ENCODE data around the gene DNAJC11.

The DNAJC11 gene

DNA sequence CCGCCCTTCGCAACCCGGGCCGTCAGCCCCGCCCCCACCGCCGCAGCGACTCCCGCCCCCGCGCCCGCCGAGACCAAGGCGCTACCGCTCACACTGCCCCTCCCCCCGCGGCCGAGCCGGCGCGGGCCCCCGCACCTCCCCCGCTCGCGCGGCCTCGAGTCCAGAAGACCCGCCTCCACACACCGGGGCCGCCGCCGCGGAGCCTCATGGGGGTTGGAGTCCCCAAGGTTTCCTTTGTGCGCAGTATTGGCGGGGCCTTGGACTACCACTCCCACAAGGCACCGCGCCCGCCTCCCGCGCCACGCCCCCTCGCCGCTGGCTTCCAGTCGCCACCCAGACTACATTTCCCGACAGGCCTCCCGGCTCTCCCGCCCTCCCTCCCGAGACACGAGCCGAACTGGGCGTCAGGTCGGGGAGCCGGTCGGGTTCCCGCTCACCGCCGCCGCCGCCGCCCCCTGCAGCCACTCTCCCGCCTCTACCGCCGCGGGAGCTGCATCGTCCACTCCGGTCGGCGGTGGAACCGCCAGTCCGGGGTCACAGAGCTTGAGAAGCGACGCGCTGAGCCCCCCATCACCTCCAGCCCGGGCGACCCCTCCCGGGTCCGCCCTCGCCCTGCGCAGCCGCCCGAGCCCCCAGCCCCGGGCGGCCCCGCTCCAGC, 88.1 kb downstream of the DNAJC11 start, which contains the start of gene PHF13:
TSS of gene PHF13 (plus strand) at position 371 of the 658 bp plus-strand sequence. CDS start 336 bp downstream, outside the sequence.
- Histone ChIP-seq H3K4me2 (ENCODE audit: insufficient read depth, low read length, poor library complexity, severe bottlenecking) (peak within 1 kb of the TSS; percentile 94), H3K4me1 (ENCODE audit: control insufficient read depth in 2 of 2, insufficient read depth in 1 of 2, low read depth in 1 of 2, low read length in 2 of 2) (peaks cover 2 to 3% of the 10 kb centered on the region in 2 donors), H3K9me3 (replicated peaks in 1 of 2; ENCODE audit: control insufficient read depth in 2 of 2, insufficient read depth in 1 of 2, low read depth in 1 of 2, low read length in 2 of 2) (no peaks in the 10 kb centered on the region), H2BK15ac (ENCODE audit: low read length) (peak within 1 kb of the TSS; percentile 67), H3K4ac (ENCODE audit: low read length) (peak within 1 kb of the TSS; percentile 53), H3K36me3 (replicated peaks in 1 of 2; ENCODE audit: control insufficient read depth in 2 of 2, insufficient read depth in 2 of 2, low read length in 2 of 2) (peaks cover 11 to 21% of the 10 kb centered on the region in 2 donors), H3K9ac (ENCODE audit: low read depth, low read length, poor library complexity) (peak within 1 kb of the TSS; percentile 93), H3K4me3 (ENCODE audit: low read length in 2 of 2) (peak within 1 kb of the TSS; percentile 92 to 100), H3K79me1 (ENCODE audit: low read depth, low read length) (peaks cover 10% of the 10 kb centered on the region), H2AK5ac (ENCODE audit: low read depth, low read length) (peak within 1 kb of the TSS; percentile 90), H3K18ac (ENCODE audit: low read length) (peak within 1 kb of the TSS; percentile 98), H4K8ac (ENCODE audit: low read depth, low read length) (no peak within 1 kb of the TSS), H2BK120ac (ENCODE audit: low read depth, low read length) (no peak within 1 kb of the TSS), H3K27ac (replicated peaks; ENCODE audit: low read length) (peak within 1 kb of the TSS; percentile 85), H2BK5ac (ENCODE audit: low read length) (peak within 1 kb of the TSS; percentile 87), H3K23ac (ENCODE audit: low read depth, low read length, poor library complexity) (peak within 1 kb of the TSS; percentile 98), H4K91ac (ENCODE audit: low read depth, low read length, poor library complexity) (no peak within 1 kb of the TSS), H2BK12ac (ENCODE audit: low read length) (peak within 1 kb of the TSS; percentile 58), H2AFZ (ENCODE audit: low read length) (peak within 1 kb of the TSS; percentile 91), H3K14ac (ENCODE audit: low read length) (peak within 1 kb of the TSS; percentile 82), H3K27me3 (ENCODE audit: control insufficient read depth in 3 of 3, insufficient read depth in 3 of 3, low read depth in 1 of 3, low read length in 3 of 3) (no peaks in the 10 kb centered on the region)
- no CpG with 5 or more reads among the region's 84 CpGs for WGBS, 2 donors (ENCODE audit: extremely low coverage in 2 of 2, insufficient read length in 2 of 2, insufficient replicate concordance in 1 of 2)
- peak; percentile 99 for DNase-seq (ENCODE audit: low spot score)

DNA sequence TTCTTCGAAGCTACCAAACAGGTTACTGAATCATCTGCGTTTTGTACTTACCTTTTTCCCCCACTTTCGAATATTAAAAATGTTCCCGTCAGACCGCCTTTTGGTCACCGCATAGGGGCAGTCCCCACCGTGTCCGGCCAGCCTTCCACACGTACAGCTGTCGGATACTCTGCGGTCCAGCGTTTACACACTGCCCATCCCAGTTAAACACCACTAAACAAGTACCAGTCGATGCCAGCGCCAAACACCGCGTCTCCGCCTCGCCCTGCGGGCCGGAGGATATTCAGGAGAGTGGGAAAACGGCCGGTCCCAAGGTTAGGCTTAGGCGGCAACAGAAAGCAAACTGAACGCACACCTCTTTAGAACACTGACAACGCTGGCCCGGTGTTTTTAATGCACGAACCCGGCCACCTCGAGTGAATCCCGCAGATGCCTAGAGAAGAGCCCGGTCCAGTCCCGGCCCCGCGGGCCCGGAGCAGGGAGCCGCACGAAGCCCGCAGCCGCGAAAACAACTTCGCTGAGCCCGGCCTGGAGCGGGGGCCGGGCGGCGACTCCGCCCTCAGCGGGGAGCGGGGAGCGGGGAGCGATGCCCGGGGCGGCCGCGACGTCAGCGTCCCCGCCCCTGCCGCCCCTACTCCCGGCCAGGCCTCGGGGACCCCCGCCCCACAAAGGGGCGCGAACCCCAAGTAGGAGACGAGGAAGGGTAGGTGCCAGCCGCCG, 88.8 kb downstream of the DNAJC11 start:
- Histone ChIP-seq H3K18ac (ENCODE audit: low read length) (peak overlapping the region; percentile 89), H3K4me2 (ENCODE audit: insufficient read depth, low read length, poor library complexity, severe bottlenecking) (peak overlapping the region; percentile 94), H2AK5ac (ENCODE audit: low read depth, low read length) (no peak overlapping the region), H3K14ac (ENCODE audit: low read length) (no peak overlapping the region), H3K4me1 (ENCODE audit: control insufficient read depth in 2 of 2, insufficient read depth in 1 of 2, low read depth in 1 of 2, low read length in 2 of 2) (peaks cover 2 to 3% of the 10 kb centered on the region in 2 donors), H2AFZ (ENCODE audit: low read length) (peak overlapping the region; percentile 86), H2BK120ac (ENCODE audit: low read depth, low read length) (no peak overlapping the region), H3K23ac (ENCODE audit: low read depth, low read length, poor library complexity) (peak overlapping the region; percentile 43), H2BK5ac (ENCODE audit: low read length) (no peak overlapping the region), H3K27me3 (ENCODE audit: control insufficient read depth in 3 of 3, insufficient read depth in 3 of 3, low read depth in 1 of 3, low read length in 3 of 3) (no peaks in the 10 kb centered on the region), H3K9me3 (replicated peaks in 1 of 2; ENCODE audit: control insufficient read depth in 2 of 2, insufficient read depth in 1 of 2, low read depth in 1 of 2, low read length in 2 of 2) (no peaks in the 10 kb centered on the region), H3K4me3 (ENCODE audit: low read length in 2 of 2) (peak overlapping the region; percentile 87 to 92), H3K27ac (replicated peaks; ENCODE audit: low read length) (no peak overlapping the region), H2BK15ac (ENCODE audit: low read length) (peak overlapping the region; percentile 54), H4K91ac (ENCODE audit: low read depth, low read length, poor library complexity) (no peak overlapping the region), H3K9ac (ENCODE audit: low read depth, low read length, poor library complexity) (peak overlapping the region; percentile 83), H2BK12ac (ENCODE audit: low read length) (no peak overlapping the region), H3K79me1 (ENCODE audit: low read depth, low read length) (peaks cover 9% of the 10 kb centered on the region), H3K4ac (ENCODE audit: low read length) (no peak overlapping the region), H4K8ac (ENCODE audit: low read depth, low read length) (no peak overlapping the region), H3K36me3 (replicated peaks in 1 of 2; ENCODE audit: control insufficient read depth in 2 of 2, insufficient read depth in 2 of 2, low read length in 2 of 2) (peaks cover 10 to 15% of the 10 kb centered on the region in 2 donors)
- DNase-seq (ENCODE audit: low spot score): no peak
- no CpG with 5 or more reads among the region's 67 CpGs for WGBS, 2 donors (ENCODE audit: extremely low coverage in 2 of 2, insufficient read length in 2 of 2, insufficient replicate concordance in 1 of 2)

DNA sequence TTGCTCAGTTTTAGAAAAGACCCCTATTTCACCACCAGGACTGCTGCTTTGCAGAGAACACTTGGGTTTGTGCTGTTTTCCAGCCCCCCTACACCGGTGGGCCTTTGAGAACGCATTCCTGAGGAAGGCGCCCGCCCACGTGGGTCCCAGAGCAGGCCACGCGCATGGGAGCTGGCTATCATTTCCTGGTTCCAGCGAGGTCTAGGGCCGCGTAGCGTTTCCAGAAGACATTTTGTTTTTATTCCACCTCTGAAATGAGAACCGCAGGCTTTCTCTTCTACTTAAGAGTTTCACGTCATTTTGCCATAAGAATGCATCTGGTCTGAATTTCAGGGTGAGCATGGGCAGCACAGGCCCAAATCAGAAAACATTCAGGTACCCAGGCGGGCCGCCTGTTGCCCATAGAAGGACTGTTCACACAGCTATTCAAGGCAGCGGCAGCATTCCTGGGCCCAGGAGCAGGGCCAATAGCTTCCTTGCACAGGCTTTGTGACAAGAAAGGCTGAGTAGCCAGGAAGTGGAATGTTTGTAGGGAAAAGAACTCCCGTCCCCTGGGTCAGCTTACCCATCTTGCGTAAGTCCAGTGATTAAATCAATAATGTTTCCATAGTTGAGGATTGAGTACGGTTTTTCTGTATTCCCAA, 97.6 kb downstream of the DNAJC11 start:
- Histone ChIP-seq H3K27me3 (ENCODE audit: control insufficient read depth in 3 of 3, insufficient read depth in 3 of 3, low read depth in 1 of 3, low read length in 3 of 3) (peaks cover 0 to 6% (median 0%) of the 10 kb centered on the region in 3 experiments), H3K23ac (ENCODE audit: low read depth, low read length, poor library complexity) (no peak overlapping the region), H3K79me1 (ENCODE audit: low read depth, low read length) (peaks cover 21% of the 10 kb centered on the region), H3K4me1 (ENCODE audit: control insufficient read depth in 2 of 2, insufficient read depth in 1 of 2, low read depth in 1 of 2, low read length in 2 of 2) (peaks cover 17 to 19% of the 10 kb centered on the region in 2 donors), H3K9me3 (replicated peaks in 1 of 2; ENCODE audit: control insufficient read depth in 2 of 2, insufficient read depth in 1 of 2, low read depth in 1 of 2, low read length in 2 of 2) (no peaks in the 10 kb centered on the region), H3K27ac (replicated peaks; ENCODE audit: low read length) (peak overlapping the region; percentile 96), H3K4me3 (ENCODE audit: low read length in 2 of 2) (peak overlapping the region in 1 of 2 donors; percentile 68), H2BK5ac (ENCODE audit: low read length) (peak overlapping the region; percentile 77), H3K4ac (ENCODE audit: low read length) (no peak overlapping the region), H2BK12ac (ENCODE audit: low read length) (peak overlapping the region; percentile 41), H3K9ac (ENCODE audit: low read depth, low read length, poor library complexity) (peak overlapping the region; percentile 32), H4K8ac (ENCODE audit: low read depth, low read length) (peak overlapping the region; percentile 70), H2AFZ (ENCODE audit: low read length) (peak overlapping the region; percentile 81), H4K91ac (ENCODE audit: low read depth, low read length, poor library complexity) (no peak overlapping the region), H3K4me2 (ENCODE audit: insufficient read depth, low read length, poor library complexity, severe bottlenecking) (peak overlapping the region; percentile 97), H2AK5ac (ENCODE audit: low read depth, low read length) (no peak overlapping the region), H3K14ac (ENCODE audit: low read length) (peak overlapping the region; percentile 38), H3K36me3 (replicated peaks in 1 of 2; ENCODE audit: control insufficient read depth in 2 of 2, insufficient read depth in 2 of 2, low read length in 2 of 2) (peaks cover 1 to 7% of the 10 kb centered on the region in 2 donors), H3K18ac (ENCODE audit: low read length) (peak overlapping the region; percentile 98), H2BK15ac (ENCODE audit: low read length) (peak overlapping the region; percentile 8), H2BK120ac (ENCODE audit: low read depth, low read length) (peak overlapping the region; percentile 94)
- DNase-seq (ENCODE audit: low spot score): peak; percentile 69
- no CpG with 5 or more reads among the region's 19 CpGs for WGBS, 2 donors (ENCODE audit: extremely low coverage in 2 of 2, insufficient read length in 2 of 2, insufficient replicate concordance in 1 of 2)

All from neuronal stem cell (in vitro differentiated cells).